ENCODE results near the gene PIF1.
A peak's percentile ranks its signal among the peaks of the same experiment; 100 is the strongest.

The PIF1 gene

DNA sequence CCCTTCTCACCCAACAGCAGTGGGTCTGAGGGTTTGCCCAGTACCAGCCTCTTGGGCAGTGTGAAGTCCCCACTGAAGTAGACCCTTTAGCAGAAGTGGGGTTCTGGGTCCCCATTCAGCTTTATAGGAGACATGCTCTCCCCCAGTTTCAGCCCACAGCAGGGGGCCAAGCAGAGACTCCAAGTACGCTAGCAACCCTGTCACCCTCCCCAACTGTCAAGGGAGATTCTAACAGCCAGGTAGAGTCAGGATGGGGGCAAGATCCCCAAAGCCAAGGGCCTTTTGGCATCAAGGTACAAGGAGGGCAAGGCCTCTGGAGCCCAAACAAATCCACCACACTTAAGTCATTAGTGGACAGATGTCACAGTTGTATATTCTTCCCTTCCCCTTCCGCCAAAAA is 51.8 kb downstream of the PIF1 start:
- no peak for DNase-seq

- no peak for DNase-seq
These were observed 52.5 kb downstream of the PIF1 start for GRCh38 chr15:64772964-64773363.

DNA sequence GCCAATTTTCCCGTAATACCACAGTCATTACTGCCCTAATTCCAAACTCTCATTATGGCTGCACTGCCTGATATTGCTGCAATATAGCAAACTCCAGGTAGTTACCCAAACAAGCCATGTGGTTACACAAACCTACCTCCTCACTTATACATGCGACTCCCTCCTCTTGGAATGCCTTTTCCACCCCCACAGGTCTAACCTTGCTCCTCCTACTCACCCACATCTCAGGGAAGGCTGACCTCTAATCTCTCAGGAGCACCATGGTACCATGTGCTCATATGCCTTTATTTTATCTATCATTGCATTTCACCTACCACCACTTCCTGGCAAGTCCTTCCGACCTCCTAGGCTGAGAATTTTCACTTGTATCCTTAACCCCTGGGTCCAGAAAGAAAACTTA is 53.0 kb downstream of the PIF1 start:
- DNase-seq = no peak

DNA sequence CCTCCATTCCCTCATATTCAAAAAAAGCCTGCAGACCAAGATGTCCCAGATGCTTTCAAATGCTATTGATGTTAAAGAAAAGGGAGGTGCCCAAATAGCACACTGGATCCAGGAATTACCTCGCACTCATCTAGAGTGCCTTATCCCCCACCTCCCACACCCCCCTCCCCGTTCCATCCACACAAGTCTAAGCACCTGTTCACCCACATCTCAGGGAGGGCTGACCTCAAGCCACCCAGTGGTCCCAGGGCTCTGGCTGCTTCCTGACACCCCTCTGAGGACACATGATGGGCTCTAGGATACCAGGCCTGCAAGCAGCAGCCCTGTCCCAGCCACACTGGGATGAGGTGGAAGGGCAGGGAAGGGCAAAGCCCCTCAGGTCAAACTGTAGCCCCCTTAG is 54.8 kb downstream of the PIF1 start:
- no peak for DNase-seq

- peak; percentile 31 for DNase-seq
These were observed 58.2 kb downstream of the PIF1 start for GRCh38 chr15:64767203-64767602.

DNA sequence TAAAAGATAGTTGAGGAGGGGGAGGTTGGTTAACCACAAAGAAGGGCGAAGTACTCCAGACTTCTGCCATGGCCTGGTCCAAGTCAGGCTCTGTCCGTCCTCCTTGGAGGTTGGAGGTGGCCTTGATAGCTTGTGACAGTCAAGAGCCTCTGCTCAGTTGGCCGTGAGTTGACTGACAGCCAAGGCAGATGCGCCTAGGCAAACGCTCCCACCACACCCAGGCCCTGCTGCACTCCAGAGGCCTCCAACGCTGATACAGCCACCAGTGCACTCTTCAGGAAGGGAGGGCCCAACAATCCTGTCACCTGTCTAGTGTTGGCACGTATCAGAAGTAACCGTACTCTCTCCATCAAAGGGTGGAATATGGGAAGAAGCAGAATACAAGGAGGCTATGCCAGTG is 59.4 kb downstream of the PIF1 start:
- no peak for DNase-seq
